ENCODE results near the gene POLE2.
"Not testable (repeated sequence)": the region's sequence is repeated elsewhere in the genome, so short reads cannot be mapped to it uniquely, and the experiment has no call there.

Gene POLE2

DNA sequence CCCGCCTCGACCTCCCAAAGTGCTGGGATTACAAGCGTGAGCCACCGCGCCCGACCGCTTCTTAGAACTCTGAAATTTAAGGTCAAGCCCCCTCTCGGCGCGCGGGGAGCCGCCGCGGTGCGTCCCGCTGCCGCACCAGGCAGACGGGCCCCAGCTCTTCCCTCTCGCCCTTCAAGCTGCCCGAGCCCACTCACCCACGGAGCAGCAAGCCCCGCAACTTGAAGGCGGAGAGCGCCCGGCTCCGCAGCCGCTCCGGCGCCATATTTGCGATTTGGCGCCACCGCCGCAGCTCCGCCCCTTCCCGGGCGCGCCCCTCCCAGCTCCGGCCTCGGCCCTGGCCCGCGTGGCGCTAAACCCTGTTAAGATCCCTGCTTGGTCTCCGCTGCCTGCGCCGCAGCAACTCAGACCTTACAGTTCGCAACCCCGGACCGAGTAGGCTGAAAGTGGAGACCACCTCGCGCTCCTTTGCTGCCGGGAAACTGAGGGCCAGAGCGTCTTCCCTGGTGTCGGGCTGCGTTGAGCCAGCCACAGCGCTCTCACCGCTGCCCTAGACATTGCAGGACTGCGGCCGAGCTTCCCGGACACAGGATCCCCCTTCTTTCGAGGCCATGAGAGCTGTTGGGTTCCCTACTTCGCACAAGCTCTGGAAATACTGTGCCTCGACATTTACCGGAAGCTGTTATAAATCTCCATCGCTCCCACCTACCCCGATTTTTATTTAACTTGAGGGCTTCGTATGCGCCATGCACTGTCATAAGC is at the start of gene POLE2:
Gene POLE2 (minus strand): TSS at position 273 of the 759 bp plus-strand sequence. CDS start 11 bp downstream, at position 262.
- FAIRE-seq = no peak
- peak; percentile 9 for DNase-seq (ENCODE audit: low spot score)

DNA sequence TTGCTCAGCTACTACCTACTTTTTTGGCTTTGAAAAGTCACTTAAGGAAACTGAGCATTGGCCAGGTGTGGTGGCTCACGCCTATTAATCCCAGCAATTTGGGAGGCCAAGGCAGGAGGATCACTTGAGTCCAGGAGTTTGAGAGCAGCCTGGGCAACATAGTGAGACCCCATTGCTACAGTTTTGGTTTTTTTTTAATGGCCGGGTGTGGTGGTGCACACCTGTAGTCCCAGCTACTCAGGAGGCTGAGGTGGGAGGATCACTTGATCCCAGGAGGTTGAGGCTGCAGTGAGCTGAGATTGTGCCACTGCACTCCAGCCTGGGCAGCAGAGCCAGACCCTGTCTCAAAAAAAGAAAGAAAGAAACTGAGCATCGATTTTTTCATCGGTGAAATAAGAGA is 47.7 kb upstream of the POLE2 start:
- DNase-seq (ENCODE audit: low spot score); FAIRE-seq: not testable (repeated sequence)

DNA sequence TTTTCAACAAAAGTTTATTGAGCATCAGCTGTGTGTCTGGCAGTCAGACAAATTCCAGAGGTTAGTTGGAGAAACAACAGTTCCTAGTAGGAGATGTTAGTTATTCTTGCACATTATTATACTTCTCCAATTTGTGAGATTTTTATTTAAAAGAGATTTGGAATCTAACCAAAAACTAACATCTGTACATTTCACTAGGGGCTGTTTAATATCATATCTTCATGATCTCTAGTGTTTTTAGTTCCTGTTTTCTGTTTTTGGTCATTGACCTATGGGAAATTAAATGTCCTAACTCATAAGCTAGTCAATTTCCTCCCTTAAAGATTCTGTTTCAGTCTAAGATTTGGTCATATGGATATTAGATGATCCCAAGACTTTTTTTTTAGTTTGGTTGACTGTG is 45.8 kb upstream of the POLE2 start:
- no peak for FAIRE-seq
- DNase-seq (ENCODE audit: low spot score) = no peak

- DNase-seq (ENCODE audit: low spot score) (no peak), FAIRE-seq (no peak)
Observed at GRCh38 chr14:49732896-49733295, 44.9 kb upstream of the POLE2 start.

GRCh38 chr14:49727171-49727570 is 39.2 kb upstream of the POLE2 start:
- FAIRE-seq (no peak), DNase-seq (ENCODE audit: low spot score) (no peak)

GRCh38 chr14:49721733-49722435 is 33.9 kb upstream of the POLE2 start:
- not testable (repeated sequence) for FAIRE-seq; DNase-seq (ENCODE audit: low spot score)

DNA sequence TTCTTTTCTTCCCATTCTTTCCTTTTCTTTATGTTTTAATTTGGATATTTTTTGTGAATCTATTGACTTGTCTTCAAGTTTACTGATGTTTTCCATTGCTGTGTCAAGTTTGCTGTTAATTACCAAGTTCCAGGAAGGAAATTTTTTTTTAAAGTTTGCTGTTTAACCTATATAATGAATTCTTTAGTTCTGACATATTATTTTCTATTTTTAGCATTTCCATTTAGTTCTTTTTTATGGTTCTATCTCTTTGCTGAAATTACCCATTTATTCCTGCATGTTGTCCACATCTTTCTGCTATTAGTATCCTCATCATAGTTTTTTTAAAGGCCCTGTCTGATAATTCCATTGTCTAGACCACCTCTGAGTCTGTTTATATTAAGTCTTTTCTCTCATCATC is 32.7 kb upstream of the POLE2 start:
- FAIRE-seq (no peak), DNase-seq (ENCODE audit: low spot score) (no peak)

DNA sequence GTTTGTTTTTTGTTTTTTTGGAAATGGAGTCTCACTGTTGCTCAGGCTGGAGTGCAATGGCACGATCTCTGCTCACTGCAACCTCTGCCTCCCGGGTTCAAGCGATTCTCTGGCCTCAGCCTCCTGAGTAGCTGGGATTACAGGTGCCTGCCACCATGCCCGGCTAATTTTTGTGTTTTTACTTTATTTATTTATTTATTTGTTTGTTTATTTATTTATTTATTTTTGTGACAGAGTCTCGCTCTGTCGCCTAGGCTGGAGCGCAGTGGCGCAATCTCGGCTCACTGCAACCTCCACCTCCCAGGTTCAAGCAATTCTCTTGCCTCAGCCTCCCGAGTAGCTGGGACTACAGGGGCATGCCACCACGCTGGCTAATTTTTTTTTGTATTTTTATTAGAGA is 23.0 kb upstream of the POLE2 start:
- not testable (repeated sequence) for DNase-seq (ENCODE audit: low spot score); FAIRE-seq

DNA sequence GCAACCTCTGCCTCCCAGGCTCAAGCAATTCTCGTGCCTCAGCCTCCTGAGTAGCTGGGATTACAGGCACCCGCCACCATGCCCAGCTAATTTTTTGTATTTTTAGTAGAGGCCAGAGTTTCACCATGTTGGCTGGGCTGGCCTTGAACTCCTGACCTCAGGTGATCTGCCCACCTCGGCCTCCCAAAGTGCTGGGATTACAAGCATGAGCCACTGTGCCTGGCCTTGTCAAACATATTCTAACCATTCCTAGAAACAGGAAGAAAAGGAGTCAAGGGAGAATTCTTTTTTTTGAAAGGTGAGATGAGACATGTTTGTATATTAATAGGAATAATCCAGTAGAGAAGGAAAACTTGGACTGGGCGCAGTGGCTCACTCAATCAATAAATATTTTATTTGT is 16.5 kb upstream of the POLE2 start:
- DNase-seq (ENCODE audit: low spot score); FAIRE-seq: not testable (repeated sequence)

DNA sequence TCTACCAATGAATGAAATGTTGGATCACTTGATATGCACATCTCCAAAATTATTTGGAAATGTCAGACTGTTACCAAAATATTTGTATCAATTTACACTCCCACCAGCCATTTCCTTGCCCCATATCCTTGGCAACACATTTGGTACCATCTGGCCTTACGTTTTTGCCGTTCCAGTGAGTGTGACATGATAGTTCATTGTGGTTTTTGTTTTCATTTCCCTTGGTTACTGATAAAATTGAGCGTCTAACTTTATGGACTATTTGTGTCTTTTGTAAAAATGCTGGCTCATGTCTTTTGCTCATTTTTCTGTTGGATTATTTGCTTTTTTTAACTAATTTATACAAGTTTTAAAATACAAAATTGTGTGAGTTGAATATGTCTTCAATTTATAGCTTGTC is 16.0 kb upstream of the POLE2 start:
- no peak for DNase-seq (ENCODE audit: low spot score)
- FAIRE-seq = no peak

- FAIRE-seq (no peak), DNase-seq (ENCODE audit: low spot score) (no peak)
Observed at GRCh38 chr14:49702725-49703124, 14.7 kb upstream of the POLE2 start.

DNA sequence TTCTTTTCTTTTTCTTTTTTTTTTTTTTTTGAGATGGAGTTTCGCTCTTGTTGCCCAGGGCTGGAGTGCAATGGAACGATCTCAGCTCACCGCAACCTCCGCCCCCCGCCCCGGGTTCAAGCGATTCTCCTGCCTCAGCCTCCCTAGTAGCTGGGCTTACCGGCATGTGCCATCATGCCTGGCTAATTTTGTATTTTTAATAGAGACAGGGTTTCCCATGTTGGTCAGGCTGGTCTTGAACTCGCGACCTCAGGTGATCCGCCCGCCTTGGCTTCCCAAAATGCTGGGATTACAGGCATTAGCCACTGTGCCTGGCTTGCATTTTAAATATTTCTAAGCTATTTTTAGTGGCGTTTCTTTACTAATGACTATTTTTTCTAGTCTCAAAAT is 5.7 kb upstream of the POLE2 start:
- not testable (repeated sequence) for FAIRE-seq; DNase-seq (ENCODE audit: low spot score)

DNA sequence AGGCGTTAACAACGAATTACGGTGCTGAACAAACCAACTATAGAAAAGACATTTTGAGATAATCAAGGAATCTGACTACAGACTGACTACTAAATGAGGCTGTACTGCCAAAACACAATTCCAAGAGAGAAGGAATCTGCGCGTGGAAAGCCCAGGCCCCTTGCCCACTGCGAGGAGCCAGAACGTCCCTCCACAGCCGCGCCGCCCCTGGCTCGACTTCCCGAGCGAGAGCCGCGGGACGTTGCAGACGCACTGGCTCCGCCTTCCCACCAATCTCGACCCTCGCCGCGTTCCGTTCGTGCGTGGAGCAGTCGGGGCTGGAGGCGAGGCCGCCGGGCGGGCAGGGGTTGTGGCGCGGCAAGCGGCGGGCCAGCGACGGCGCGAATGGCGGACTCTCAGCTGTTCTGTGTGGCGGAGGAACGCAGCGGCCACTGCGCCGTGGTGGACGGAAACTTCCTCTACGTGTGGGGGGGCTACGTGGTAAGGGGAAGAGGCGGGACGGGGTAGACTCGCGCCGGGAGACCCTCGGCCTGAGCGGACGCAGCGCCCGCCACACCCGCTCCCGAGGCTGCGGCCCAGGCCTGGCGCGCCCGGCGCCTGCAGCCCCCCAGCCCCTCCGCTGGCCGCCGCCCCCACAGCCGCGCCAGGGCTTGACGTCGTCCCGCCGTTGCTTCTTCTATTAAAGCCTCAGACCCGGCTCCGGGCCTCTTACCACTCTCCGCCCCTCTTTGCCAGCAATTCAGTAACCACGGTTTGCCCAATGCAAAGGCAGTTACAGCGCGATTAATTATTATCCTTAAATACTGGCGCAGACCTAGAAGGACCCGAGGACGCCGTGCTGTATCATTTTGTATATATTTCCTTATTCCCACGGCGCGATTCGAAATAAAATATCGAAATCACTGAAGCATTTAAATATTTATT is 5.1 kb upstream of the POLE2 start, which contains the start of gene KLHDC1:
Gene KLHDC1 (plus strand): TSS at position 310 of the 924 bp plus-strand sequence. CDS start 75 bp downstream, at position 385.
- FAIRE-seq (peak; percentile 22), DNase-seq (ENCODE audit: low spot score) (peak; percentile 61)

- FAIRE-seq = no peak
- DNase-seq (ENCODE audit: low spot score) = no peak
Observed at GRCh38 chr14:49692193-49692757, 4.3 kb upstream of the POLE2 start.

- no peak for DNase-seq (ENCODE audit: low spot score)
- FAIRE-seq = no peak
Observed at GRCh38 chr14:49691031-49691430, 3.0 kb upstream of the POLE2 start.

DNA sequence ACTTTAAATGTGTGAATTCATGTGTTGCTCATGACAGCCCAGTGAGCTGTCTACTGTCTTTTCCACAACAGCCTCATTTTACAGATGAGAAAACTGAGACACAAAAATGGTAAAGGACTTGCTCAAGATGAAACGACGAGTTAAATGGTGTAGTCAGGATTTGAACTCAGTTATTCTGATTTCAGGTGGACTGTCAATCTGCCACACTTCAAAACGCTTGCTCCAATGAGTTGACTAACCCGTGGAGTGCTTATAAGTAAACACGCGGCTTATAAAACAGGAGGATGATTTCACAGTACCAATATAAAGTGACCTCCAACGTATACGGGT is 652 bp upstream of the POLE2 start:
- DNase-seq (ENCODE audit: low spot score) = no peak
- FAIRE-seq = no peak

DNA sequence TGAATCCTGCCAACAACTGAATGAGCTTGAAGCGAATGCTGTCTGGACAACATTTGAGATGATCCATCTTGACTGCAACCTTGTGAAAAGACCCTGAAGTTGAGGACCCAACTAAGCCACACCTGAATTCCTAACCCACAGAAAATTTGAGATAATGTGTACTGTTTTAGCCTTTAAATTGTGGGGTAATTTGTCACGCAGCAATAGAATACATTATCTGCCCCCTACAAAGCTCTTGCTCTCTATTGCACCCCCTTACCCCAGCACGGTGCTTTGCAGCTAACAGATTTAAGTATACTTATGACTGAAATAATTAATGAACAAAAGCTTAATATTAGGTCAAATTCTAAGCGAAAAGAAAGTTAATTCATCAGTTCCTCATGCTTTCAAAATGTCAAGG is 1.6 kb downstream of the POLE2 start:
- FAIRE-seq = no peak
- DNase-seq (ENCODE audit: low spot score) = no peak

DNA sequence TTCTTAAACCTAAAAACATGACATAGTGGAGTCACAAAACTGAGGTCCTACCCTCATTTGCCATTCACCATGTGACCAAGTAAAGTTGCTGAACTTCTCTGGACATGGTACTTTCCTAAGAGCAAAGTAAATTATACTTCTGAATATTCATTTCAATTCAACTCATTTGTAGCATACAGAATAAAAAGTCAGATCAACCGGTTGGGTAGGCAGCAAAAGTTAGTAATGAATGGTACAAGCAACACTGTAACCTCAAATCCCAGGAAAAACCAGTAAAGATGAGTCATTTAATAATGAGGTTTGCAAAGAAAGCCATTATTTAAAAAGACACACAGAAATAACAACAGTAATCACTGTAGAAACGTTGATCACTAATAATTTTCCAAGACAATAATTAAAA is 8.7 kb downstream of the POLE2 start:
- peak; percentile 66 for FAIRE-seq
- no peak for DNase-seq (ENCODE audit: low spot score)

DNA sequence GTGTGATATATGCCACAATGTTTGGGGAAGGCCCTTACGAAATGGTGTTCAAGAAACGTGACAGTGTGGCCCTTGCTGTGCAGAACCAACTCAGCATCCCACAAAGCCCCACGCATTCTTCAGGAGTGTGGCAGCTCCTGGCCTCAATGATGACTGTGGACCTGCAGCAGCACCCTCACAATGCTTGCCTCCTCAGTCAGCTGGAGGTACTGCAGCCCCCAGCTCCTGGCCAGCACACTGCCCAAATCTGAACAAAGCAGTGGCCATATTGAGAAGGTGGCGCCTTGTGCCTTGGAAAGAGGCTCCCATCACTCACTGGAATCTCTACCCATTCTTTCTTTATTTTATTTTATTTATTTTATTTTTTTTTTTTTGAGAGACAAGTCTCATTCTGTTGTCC is 10.4 kb downstream of the POLE2 start:
- DNase-seq (ENCODE audit: low spot score) (no peak), FAIRE-seq (no peak)

GRCh38 chr14:49673586-49673985 is 14.4 kb downstream of the POLE2 start:
- DNase-seq (ENCODE audit: low spot score) = no peak
- FAIRE-seq = no peak

- FAIRE-seq (no peak), DNase-seq (ENCODE audit: low spot score) (no peak)
Observed at GRCh38 chr14:49670475-49670874, 17.5 kb downstream of the POLE2 start.
